ENCODE measurements around the gene C15orf39.
"Not testable (repeated sequence)": the region's sequence is repeated elsewhere in the genome, so short reads cannot be mapped to it uniquely, and the experiment has no call there.

C15orf39 gene

GRCh38 chr15:75213212-75213767, 11.6 kb downstream of the C15orf39 start:
- DNase-seq, result no peak

- no peak for DNase-seq
Measured at GRCh38 chr15:75213768-75214221, 12.1 kb downstream of the C15orf39 start.

- no peak for DNase-seq
Measured at GRCh38 chr15:75214293-75215096, 12.8 kb downstream of the C15orf39 start.

- DNase-seq, result no peak
Measured at GRCh38 chr15:75215107-75216004, 13.7 kb downstream of the C15orf39 start.

- no peak for DNase-seq
Measured at GRCh38 chr15:75217012-75217411, 15.3 kb downstream of the C15orf39 start.

- DNase-seq, result not testable (repeated sequence)
Measured at GRCh38 chr15:75217574-75217973, 15.9 kb downstream of the C15orf39 start.

- DNase-seq, result not testable (repeated sequence)
Measured at GRCh38 chr15:75219507-75219929, 17.8 kb downstream of the C15orf39 start.

GRCh38 chr15:75223688-75224087, 22.0 kb downstream of the C15orf39 start:
- DNase-seq, result no peak

- no peak for DNase-seq
Measured at GRCh38 chr15:75224281-75224680, 22.6 kb downstream of the C15orf39 start.

GRCh38 chr15:75225102-75225836, 23.6 kb downstream of the C15orf39 start:
- DNase-seq, result not testable (repeated sequence)

GRCh38 chr15:75225951-75226732, 24.5 kb downstream of the C15orf39 start:
- DNase-seq, result no peak

GRCh38 chr15:75227112-75227511, 25.4 kb downstream of the C15orf39 start:
- not testable (repeated sequence) for DNase-seq

- no peak for DNase-seq
Measured at GRCh38 chr15:75227663-75228280, 26.1 kb downstream of the C15orf39 start.

GRCh38 chr15:75228787-75229186, 27.1 kb downstream of the C15orf39 start:
- no peak for DNase-seq

- DNase-seq, result no peak
Measured at GRCh38 chr15:75229191-75230015, 27.7 kb downstream of the C15orf39 start.

GRCh38 chr15:75230016-75230343, 28.3 kb downstream of the C15orf39 start:
- no peak for DNase-seq

- peak; percentile 16 for DNase-seq
Measured at GRCh38 chr15:75230551-75231371, 29.1 kb downstream of the C15orf39 start.

- peak; percentile 14 for DNase-seq
Measured at GRCh38 chr15:75231836-75232235, 30.2 kb downstream of the C15orf39 start.

- peak; percentile 12 for DNase-seq
Measured at GRCh38 chr15:75232252-75232813, 30.7 kb downstream of the C15orf39 start.

Data from CD4-positive, alpha-beta T cell treated with Interleukin-15 for 1 hour (primary cell).